ENCODE results near the gene METTL2B.
A peak's percentile ranks its signal among the peaks of the same experiment; 100 is the strongest.
"Not testable (repeated sequence)": the region's sequence is repeated elsewhere in the genome, so short reads cannot be mapped to it uniquely, and the experiment has no call there.

The METTL2B gene

GRCh38 chr7:128447941-128448564 is 28.5 kb upstream of the METTL2B start:
- H3K4me3 Mint-ChIP-seq = no peak overlapping the region
- peaks cover 0 to 8% of the 10 kb centered on the region in 2 donors for H3K4me1 Mint-ChIP-seq (ENCODE audit: low read depth in 2 of 2)
- no peaks in the 10 kb centered on the region for H3K36me3 Mint-ChIP-seq (ENCODE audit: insufficient read depth)
- no peaks in the 10 kb centered on the region for H3K9me3 Mint-ChIP-seq
- ATAC-seq (replicated peaks) = no peak
- DNase-seq = no peak
- peaks cover 0 to 16% of the 10 kb centered on the region in 2 donors for H3K27me3 Mint-ChIP-seq
- H3K27ac Mint-ChIP-seq = no peak overlapping the region

GRCh38 chr7:128448751-128449302 is 27.7 kb upstream of the METTL2B start:
- peaks cover 0 to 4% of the 10 kb centered on the region in 2 donors for H3K4me1 Mint-ChIP-seq (ENCODE audit: low read depth in 2 of 2)
- H3K27me3 Mint-ChIP-seq = peaks cover 0 to 16% of the 10 kb centered on the region in 2 donors
- ATAC-seq (replicated peaks) = no peak
- H3K36me3 Mint-ChIP-seq (ENCODE audit: insufficient read depth) = no peaks in the 10 kb centered on the region
- H3K27ac Mint-ChIP-seq = no peak overlapping the region
- no peak overlapping the region for H3K4me3 Mint-ChIP-seq
- H3K9me3 Mint-ChIP-seq = no peaks in the 10 kb centered on the region
- DNase-seq = no peak

DNA sequence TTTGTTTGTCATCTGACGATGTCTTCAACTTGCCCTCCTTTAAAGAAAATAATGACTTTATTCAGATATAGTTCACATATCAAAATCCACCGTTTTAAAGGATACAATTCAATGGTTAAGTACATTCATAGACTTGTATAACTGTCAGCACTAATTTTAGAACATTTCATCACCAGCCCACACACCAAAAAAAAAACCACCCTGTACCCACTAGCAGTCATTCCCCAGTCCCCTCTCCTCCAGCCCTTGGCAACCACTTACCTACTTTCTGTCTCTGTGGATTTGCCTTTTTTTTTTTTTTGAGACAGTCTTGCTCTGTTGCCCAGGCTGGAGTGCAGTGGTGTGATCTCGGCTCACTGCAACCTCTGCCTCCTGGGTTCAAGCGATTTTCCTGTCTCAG is 26.1 kb upstream of the METTL2B start:
- no peak for DNase-seq

DNA sequence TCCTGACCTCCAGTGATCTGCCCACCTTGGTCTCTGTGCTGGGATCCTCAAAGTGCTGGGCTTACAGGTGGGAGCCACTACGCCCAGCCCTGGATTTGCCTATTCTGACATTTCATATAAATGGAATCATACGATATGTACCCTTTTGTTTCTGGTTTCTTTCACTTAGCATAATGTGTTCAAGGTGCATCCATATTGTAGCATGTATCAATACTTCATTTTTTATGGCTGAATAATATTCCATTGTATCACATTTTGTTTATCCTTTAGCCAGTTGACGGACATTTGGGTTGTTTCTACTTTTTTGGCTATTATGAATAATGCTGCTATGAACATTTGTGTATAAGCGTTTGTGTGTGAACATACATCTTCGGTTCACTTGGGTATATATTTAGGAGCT is 25.6 kb upstream of the METTL2B start:
- DNase-seq (no peak), ATAC-seq (replicated peaks) (no peak)
- Mint-ChIP-seq H3K27ac (no peak overlapping the region), H3K36me3 (ENCODE audit: insufficient read depth) (peaks cover 4% of the 10 kb centered on the region), H3K9me3 (no peaks in the 10 kb centered on the region), H3K27me3 (peaks cover 0 to 16% of the 10 kb centered on the region in 2 donors), H3K4me3 (no peak overlapping the region), H3K4me1 (ENCODE audit: low read depth in 2 of 2) (peaks cover 0 to 7% of the 10 kb centered on the region in 2 donors)

More for the DNA sequence above, 26.1 kb upstream of the METTL2B start:
- no peak for ATAC-seq (replicated peaks)
- H3K4me1 Mint-ChIP-seq (ENCODE audit: low read depth in 2 of 2) = peaks cover 0 to 7% of the 10 kb centered on the region in 2 donors
- H3K9me3 Mint-ChIP-seq = no peaks in the 10 kb centered on the region
- H3K36me3 Mint-ChIP-seq (ENCODE audit: insufficient read depth) = peaks cover 4% of the 10 kb centered on the region
- H3K27ac Mint-ChIP-seq = no peak overlapping the region
- H3K27me3 Mint-ChIP-seq = peaks cover 0 to 16% of the 10 kb centered on the region in 2 donors
- H3K4me3 Mint-ChIP-seq = no peak overlapping the region

GRCh38 chr7:128452552-128452951 is 24.0 kb upstream of the METTL2B start:
- no peaks in the 10 kb centered on the region for H3K9me3 Mint-ChIP-seq
- H3K4me1 Mint-ChIP-seq (ENCODE audit: low read depth in 2 of 2) = peaks cover 6 to 11% of the 10 kb centered on the region in 2 donors
- ATAC-seq (replicated peaks) = no peak
- no peak overlapping the region for H3K27ac Mint-ChIP-seq
- peaks cover 8% of the 10 kb centered on the region for H3K36me3 Mint-ChIP-seq (ENCODE audit: insufficient read depth)
- no peak overlapping the region for H3K4me3 Mint-ChIP-seq
- peaks cover 0 to 16% of the 10 kb centered on the region in 2 donors for H3K27me3 Mint-ChIP-seq
- no peak for DNase-seq

GRCh38 chr7:128453836-128454804 is 22.4 kb upstream of the METTL2B start:
- Mint-ChIP-seq H3K9me3 (no peaks in the 10 kb centered on the region), H3K4me3 (peak overlapping the region; percentile 35 to 92), H3K27me3 (peaks cover 0 to 16% of the 10 kb centered on the region in 2 donors), H3K4me1 (ENCODE audit: low read depth in 2 of 2) (peaks cover 12 to 16% of the 10 kb centered on the region in 2 donors), H3K36me3 (ENCODE audit: insufficient read depth) (peaks cover 12% of the 10 kb centered on the region), H3K27ac (no peak overlapping the region)
- ATAC-seq (replicated peaks) (no peak), DNase-seq (no peak)

DNA sequence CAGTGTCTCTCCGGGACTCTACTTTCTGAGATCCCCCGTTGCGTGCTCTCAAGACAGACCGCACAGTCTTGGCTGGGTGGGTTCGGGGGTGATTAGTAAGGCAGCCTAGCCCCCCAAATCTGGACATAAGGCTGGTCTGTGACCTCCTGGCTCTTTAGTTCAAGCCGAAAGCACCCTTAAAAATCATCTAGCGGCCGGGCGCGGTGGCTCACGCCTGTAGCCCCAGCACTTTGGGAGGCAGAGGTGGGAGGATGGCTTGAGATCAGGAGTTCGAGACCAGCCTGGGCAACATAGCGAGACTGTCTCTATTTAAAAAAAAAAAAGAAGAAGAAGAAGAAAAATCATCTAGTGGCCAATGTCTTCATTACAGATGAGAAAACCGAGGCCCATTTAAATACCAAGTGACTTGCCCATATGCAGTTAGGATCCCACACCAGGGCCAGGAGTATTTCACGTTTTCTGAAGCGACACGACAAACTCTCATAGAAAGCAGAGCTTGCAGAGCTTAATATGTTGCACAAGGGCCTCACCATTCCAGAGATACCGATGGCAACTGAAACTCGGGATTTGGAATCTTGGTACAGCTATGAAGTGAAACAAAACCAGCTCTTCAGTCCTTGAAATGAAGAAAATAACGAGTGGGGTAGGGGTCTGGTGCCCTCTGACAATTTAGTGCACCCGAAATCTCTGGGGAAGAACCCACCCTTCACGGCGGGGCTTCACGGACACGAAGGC is 21.6 kb upstream of the METTL2B start:
- peaks cover 19 to 22% of the 10 kb centered on the region in 2 donors for H3K4me1 Mint-ChIP-seq (ENCODE audit: low read depth in 2 of 2)
- no peak for ATAC-seq (replicated peaks)

GRCh38 chr7:128455543-128456254 is 20.8 kb upstream of the METTL2B start, which contains the start of gene HILPDA:
Gene HILPDA, plus strand, starts transcription at chr7:128455878. Its CDS starts 1,391 bp downstream, at chr7:128457269.
- Mint-ChIP-seq H3K4me1 (ENCODE audit: low read depth in 2 of 2) (peaks cover 19 to 22% of the 10 kb centered on the region in 2 donors), H3K4me3 (peak within 1 kb of the TSS; percentile 89 to 92), H3K27me3 (peaks cover 0 to 16% of the 10 kb centered on the region in 2 donors), H3K9me3 (no peaks in the 10 kb centered on the region), H3K27ac (peak within 1 kb of the TSS; percentile 79 to 85), H3K36me3 (ENCODE audit: insufficient read depth) (peaks cover 12% of the 10 kb centered on the region)
- ATAC-seq (replicated peaks) (peak; percentile 87), DNase-seq (peak; percentile 87 to 90 (median 87))

More for the DNA sequence above, 21.6 kb upstream of the METTL2B start:
- H3K27ac Mint-ChIP-seq = peak overlapping the region; percentile 79 to 85
- peaks cover 12% of the 10 kb centered on the region for H3K36me3 Mint-ChIP-seq (ENCODE audit: insufficient read depth)
- no peak for DNase-seq
- peak overlapping the region; percentile 89 to 92 for H3K4me3 Mint-ChIP-seq
- peaks cover 0 to 16% of the 10 kb centered on the region in 2 donors for H3K27me3 Mint-ChIP-seq
- no peaks in the 10 kb centered on the region for H3K9me3 Mint-ChIP-seq

GRCh38 chr7:128456255-128456725 is 20.3 kb upstream of the METTL2B start:
- peaks cover 12% of the 10 kb centered on the region for H3K36me3 Mint-ChIP-seq (ENCODE audit: insufficient read depth)
- no peak for ATAC-seq (replicated peaks)
- H3K4me3 Mint-ChIP-seq = peak overlapping the region; percentile 89 to 92
- H3K27me3 Mint-ChIP-seq = peaks cover 0 to 11% of the 10 kb centered on the region in 2 donors
- no peaks in the 10 kb centered on the region for H3K9me3 Mint-ChIP-seq
- H3K27ac Mint-ChIP-seq = peak overlapping the region; percentile 69 to 85
- peaks cover 19 to 22% of the 10 kb centered on the region in 2 donors for H3K4me1 Mint-ChIP-seq (ENCODE audit: low read depth in 2 of 2)
- no peak for DNase-seq

DNA sequence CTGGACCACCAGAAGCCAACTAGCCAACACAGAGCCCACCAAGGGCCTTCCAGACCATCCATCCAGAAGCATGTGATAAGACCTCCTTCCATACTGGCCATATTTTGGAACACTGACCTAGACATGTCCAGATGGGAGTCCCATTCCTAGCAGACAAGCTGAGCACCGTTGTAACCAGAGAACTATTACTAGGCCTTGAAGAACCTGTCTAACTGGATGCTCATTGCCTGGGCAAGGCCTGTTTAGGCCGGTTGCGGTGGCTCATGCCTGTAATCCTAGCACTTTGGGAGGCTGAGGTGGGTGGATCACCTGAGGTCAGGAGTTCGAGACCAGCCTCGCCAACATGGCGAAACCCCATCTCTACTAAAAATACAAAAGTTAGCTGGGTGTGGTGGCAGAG is 19.2 kb upstream of the METTL2B start:
- DNase-seq; H3K4me3 Mint-ChIP-seq; ATAC-seq (replicated peaks); H3K27me3 Mint-ChIP-seq; H3K9me3 Mint-ChIP-seq; H3K27ac Mint-ChIP-seq: not testable (repeated sequence)
- H3K36me3 Mint-ChIP-seq (ENCODE audit: insufficient read depth) = peaks cover 12% of the 10 kb centered on the region
- H3K4me1 Mint-ChIP-seq (ENCODE audit: low read depth in 2 of 2) = peaks cover 19 to 22% of the 10 kb centered on the region in 2 donors

GRCh38 chr7:128458956-128459355 is 17.6 kb upstream of the METTL2B start:
- Mint-ChIP-seq H3K27me3 (no peaks in the 10 kb centered on the region), H3K4me3 (peak overlapping the region; percentile 6 to 22), H3K27ac (no peak overlapping the region), H3K9me3 (no peaks in the 10 kb centered on the region), H3K36me3 (ENCODE audit: insufficient read depth) (peaks cover 12% of the 10 kb centered on the region), H3K4me1 (ENCODE audit: low read depth in 2 of 2) (peaks cover 19 to 22% of the 10 kb centered on the region in 2 donors)
- peak in 1 of 3 experiments; percentile 21 for DNase-seq
- ATAC-seq (replicated peaks) = peak; percentile 38

DNA sequence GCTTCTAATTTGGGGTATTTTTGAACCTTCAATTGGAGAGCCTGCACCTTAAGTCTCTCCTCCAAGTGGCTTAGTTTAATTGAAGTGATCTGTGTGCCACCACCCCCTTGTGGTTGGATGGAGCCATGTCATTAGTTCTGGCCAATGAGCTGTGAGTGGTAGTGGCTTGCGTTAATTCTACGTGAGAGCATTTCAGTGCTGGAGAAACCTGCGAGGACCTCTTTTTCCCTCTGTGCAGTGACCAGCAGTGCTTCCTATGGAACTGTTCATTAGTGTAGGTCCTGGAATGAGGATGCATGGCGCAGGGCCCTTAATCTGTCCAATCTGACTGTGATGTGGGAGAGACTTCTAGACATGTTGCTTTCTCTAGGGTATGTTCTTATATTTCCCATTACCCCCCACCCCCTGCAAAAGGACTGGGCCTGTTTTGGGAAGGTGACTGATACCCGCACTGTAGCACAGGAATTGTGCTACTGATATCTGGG is 17.1 kb upstream of the METTL2B start:
- Mint-ChIP-seq H3K4me3 (peak overlapping the region in 1 of 2 donors; percentile 22), H3K27me3 (no peaks in the 10 kb centered on the region), H3K36me3 (ENCODE audit: insufficient read depth) (peaks cover 12% of the 10 kb centered on the region), H3K9me3 (no peaks in the 10 kb centered on the region), H3K4me1 (ENCODE audit: low read depth in 2 of 2) (peaks cover 19 to 22% of the 10 kb centered on the region in 2 donors), H3K27ac (no peak overlapping the region)
- ATAC-seq (replicated peaks) = peak; percentile 52
- peak; percentile 55 to 68 (median 59) for DNase-seq

All from effector memory CD8-positive, alpha-beta T cell (primary cell).